Central memory CD8-positive, alpha-beta T cell (primary cell): ENCODE measurements around the gene ENTHD1.

Source experiments
- ATAC-seq: fragments of 150-1000 bp; cut with Tn5 transposase; replicated peaks from 2 replicates; pipeline ENCODE4 v1.10.0; 2022; ENCODE audit warnings: mild to moderate bottlenecking, moderate FRiP score, moderate number of reproducible peaks; ENCODE audit not compliant: poor library complexity, severe bottlenecking; ENCODE audit errors: extremely low read depth
- DNase-seq, 2 donors: peaks; one replicate each; pipeline ENCODE4 v3.0.0; 2021; ENCODE audit warnings: low spot score in 2 of 2
- H3K27ac Mint-ChIP-seq: one replicate; pipeline ENCODE4 v1.8.0; 2022; ENCODE audit warnings: low read depth, mild to moderate bottlenecking, moderate library complexity, mixed read lengths
- H3K27me3 Mint-ChIP-seq: one replicate; pipeline ENCODE4 v1.8.0; 2022; ENCODE audit warnings: mixed read lengths
- H3K36me3 Mint-ChIP-seq: one replicate; pipeline ENCODE4 v1.8.0; 2022; ENCODE audit warnings: mild to moderate bottlenecking, moderate library complexity, mixed read lengths; ENCODE audit not compliant: insufficient read depth
- H3K4me1 Mint-ChIP-seq: one replicate; pipeline ENCODE4 v1.8.0; 2022; ENCODE audit warnings: mixed read lengths
- H3K4me3 Mint-ChIP-seq: one replicate; pipeline ENCODE4 v1.8.0; 2022; ENCODE audit warnings: mild to moderate bottlenecking, moderate library complexity, mixed read lengths
- H3K9me3 Mint-ChIP-seq: one replicate; pipeline ENCODE4 v1.8.0; 2022; ENCODE audit warnings: mixed read lengths

The ENTHD1 gene

DNA sequence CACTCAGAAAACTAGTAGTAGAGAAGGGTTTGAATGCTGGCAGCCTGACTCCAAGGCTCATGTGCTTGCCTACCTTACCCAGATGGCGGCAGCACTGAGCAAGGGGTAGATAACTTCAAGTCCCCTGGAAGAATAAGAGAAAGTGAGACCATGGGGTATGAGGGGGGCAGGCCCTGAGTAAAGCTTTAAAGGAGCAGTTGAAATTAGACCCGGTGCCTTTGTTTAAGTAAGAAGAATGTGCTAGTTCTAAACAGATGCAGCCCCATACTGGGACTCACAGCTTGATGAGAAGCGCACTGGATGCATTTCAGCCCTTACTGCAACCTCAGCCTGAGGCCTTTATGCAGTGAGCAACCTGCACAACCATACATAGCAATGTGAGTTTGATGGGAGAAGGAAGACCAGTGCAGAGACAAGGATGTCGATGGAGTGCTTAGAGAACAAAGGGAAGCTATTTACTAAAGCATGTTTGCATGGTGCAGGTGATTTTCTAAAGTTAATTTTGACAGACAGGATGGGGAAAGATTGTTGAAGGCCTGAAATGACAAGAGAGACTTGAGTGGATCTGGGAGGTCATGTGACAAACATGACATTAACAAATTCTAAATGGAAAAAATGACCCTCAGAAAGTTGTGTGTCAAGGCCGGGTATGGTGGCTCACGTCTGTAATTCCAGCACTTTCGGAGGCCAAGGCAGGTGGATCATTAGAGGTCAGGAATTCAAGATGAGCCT lies 39.5 kb upstream of the ENTHD1 start:
- DNase-seq = peak in 1 of 2 donors; percentile 54
- ATAC-seq = peak; percentile 52
- Mint-ChIP-seq H3K4me1 (peaks cover 56% of the 10 kb centered on the region), H3K9me3 (no peaks in the 10 kb centered on the region), H3K27ac (peak overlapping the region; percentile 98), H3K4me3 (peak overlapping the region; percentile 77), H3K36me3 (peaks cover 29% of the 10 kb centered on the region), H3K27me3 (no peaks in the 10 kb centered on the region)

- no peaks in the 10 kb centered on the region for H3K27me3 Mint-ChIP-seq
These were observed 38.6 kb upstream of the ENTHD1 start for GRCh38 chr22:39932166-39932565.

GRCh38 chr22:39931251-39931650 lies 37.7 kb upstream of the ENTHD1 start:
- DNase-seq (no peak), ATAC-seq (no peak)
- no peaks in the 10 kb centered on the region for H3K9me3 Mint-ChIP-seq
- H3K27me3 Mint-ChIP-seq = no peaks in the 10 kb centered on the region
- H3K36me3 Mint-ChIP-seq = peaks cover 27% of the 10 kb centered on the region
- H3K27ac Mint-ChIP-seq = no peak overlapping the region
- H3K4me1 Mint-ChIP-seq = peaks cover 42% of the 10 kb centered on the region
- no peak overlapping the region for H3K4me3 Mint-ChIP-seq

More at GRCh38 chr22:39932166-39932565, 38.6 kb upstream of the ENTHD1 start:
- peaks cover 28% of the 10 kb centered on the region for H3K36me3 Mint-ChIP-seq
- H3K4me1 Mint-ChIP-seq = peaks cover 46% of the 10 kb centered on the region
- no peaks in the 10 kb centered on the region for H3K9me3 Mint-ChIP-seq
- H3K27ac Mint-ChIP-seq = no peak overlapping the region
- ATAC-seq (no peak), DNase-seq (no peak)
- no peak overlapping the region for H3K4me3 Mint-ChIP-seq

DNA sequence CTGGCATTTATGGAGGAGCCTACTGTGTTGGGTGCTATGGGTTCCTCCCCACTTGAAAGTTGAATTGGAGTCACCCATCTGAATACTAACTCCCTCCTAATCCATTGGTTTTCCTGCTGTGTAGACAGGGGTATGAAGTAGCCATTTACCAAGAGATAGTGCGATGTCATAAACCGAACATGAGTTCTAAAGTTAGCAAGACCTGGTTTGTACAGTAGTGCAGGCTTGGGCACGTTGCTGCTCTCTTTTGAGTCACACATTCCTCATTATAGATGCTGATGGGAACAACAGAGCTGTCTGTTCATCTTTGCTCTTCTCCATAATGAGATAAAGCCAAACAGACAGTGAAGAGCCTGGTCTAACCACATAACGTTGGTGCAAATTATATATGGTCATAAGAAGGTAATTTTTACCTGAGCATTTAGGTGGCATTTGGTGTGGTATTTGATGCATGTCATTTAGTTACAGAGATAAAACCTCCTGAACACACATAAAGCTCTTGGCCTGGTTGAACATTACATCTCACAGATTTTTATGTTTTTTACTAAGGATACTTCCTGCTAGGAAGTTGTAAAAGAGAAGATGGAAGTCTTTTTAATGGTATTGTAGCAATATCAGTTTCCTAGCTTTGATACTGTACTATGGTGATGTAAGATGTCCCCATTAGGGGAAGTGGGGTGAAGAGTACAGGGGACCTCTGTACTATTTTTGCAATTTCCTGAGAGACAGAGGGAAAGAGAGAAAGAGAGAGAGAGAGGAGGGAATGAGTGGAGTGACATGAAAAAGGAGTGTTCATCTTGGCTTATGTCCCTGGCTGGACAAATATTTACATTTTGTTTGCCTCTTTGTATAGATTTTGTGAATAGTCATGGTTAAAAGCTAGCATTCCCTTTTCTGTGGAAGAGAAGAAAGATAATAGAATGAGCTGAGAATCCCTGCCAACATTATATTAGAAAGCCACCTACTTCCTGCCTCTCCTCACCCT lies 35.3 kb upstream of the ENTHD1 start:
- ATAC-seq (no peak), DNase-seq (no peak)
- Mint-ChIP-seq H3K27ac (peak overlapping the region; percentile 81), H3K4me1 (peaks cover 42% of the 10 kb centered on the region), H3K9me3 (no peaks in the 10 kb centered on the region), H3K27me3 (no peaks in the 10 kb centered on the region), H3K36me3 (peaks cover 33% of the 10 kb centered on the region), H3K4me3 (no peak overlapping the region)

- DNase-seq = no peak
- peak overlapping the region; percentile 81 for H3K27ac Mint-ChIP-seq
- no peaks in the 10 kb centered on the region for H3K9me3 Mint-ChIP-seq
- peaks cover 28% of the 10 kb centered on the region for H3K36me3 Mint-ChIP-seq
- ATAC-seq = no peak
- no peaks in the 10 kb centered on the region for H3K27me3 Mint-ChIP-seq
- H3K4me1 Mint-ChIP-seq = peaks cover 42% of the 10 kb centered on the region
- H3K4me3 Mint-ChIP-seq = no peak overlapping the region
These were observed 34.0 kb upstream of the ENTHD1 start for GRCh38 chr22:39927544-39927943.

- Mint-ChIP-seq H3K4me3 (no peak overlapping the region), H3K27ac (peak overlapping the region; percentile 81), H3K9me3 (no peaks in the 10 kb centered on the region), H3K4me1 (peaks cover 50% of the 10 kb centered on the region), H3K27me3 (no peaks in the 10 kb centered on the region), H3K36me3 (peaks cover 30% of the 10 kb centered on the region)
- ATAC-seq = no peak
- no peak for DNase-seq
These were observed 33.2 kb upstream of the ENTHD1 start for GRCh38 chr22:39926753-39927152.

DNA sequence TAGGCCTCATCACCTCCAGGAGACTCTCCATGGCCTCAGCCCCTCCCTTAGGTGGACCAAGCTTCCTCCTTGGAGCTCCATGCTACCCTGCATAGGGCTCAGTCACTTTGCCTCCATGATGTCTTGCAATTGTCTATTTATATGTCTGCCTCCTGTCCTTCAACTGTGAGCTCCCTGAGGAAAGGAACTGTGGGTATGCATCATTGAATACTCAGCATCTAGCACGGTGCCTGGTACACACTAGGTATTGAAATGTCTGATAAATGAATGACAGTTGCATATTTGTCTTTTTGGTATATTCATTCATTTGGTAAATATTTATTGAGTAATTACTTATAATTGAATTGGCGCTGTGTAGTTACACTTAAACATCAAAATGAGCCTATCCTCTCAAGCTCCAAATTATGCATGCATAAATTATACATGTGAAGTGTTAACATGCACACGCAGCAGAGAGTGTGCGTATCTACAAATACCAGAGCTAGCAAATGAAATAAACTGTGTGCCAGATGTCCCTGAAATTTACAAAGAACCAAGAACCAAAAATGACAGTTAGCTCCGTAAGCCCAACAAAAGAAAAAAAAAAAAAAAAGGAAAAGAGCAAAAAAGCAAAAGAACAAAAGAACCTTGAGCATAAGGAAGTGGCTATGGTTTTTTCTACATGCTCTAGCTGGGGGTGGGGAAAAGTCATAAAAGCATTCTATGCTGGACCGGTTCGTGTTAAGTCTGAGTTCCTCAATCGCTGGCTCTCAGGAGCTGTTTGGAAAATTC lies 32.5 kb upstream of the ENTHD1 start:
- ATAC-seq (peak; percentile 45), DNase-seq (no peak)
- H3K27ac Mint-ChIP-seq = peak overlapping the region; percentile 93
- H3K4me1 Mint-ChIP-seq = peaks cover 56% of the 10 kb centered on the region
- no peaks in the 10 kb centered on the region for H3K27me3 Mint-ChIP-seq
- no peak overlapping the region for H3K4me3 Mint-ChIP-seq
- peaks cover 34% of the 10 kb centered on the region for H3K36me3 Mint-ChIP-seq
- no peaks in the 10 kb centered on the region for H3K9me3 Mint-ChIP-seq

GRCh38 chr22:39925273-39925672 lies 31.7 kb upstream of the ENTHD1 start:
- H3K4me1 Mint-ChIP-seq = peaks cover 64% of the 10 kb centered on the region

DNA sequence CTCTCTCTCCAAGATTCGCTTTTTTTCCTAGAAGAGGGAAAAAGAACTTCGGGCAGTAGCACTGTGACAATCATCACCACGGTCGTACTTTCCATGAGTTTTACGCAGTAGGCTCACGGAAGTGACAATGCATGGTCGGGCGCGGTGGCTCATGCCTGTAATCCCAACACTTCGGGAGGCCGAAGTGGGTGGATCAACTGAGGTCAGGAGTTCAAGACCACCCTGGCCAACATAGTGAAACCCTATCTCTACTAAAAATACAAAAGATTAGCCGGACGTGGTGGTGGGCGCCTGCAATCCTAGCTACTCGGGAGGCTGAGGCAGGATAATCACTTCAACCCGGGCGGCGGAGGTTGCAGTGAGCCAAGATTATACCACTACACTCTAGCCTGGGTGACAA lies 30.7 kb upstream of the ENTHD1 start:
- ATAC-seq = no peak
- H3K27me3 Mint-ChIP-seq = no peaks in the 10 kb centered on the region
- no peaks in the 10 kb centered on the region for H3K9me3 Mint-ChIP-seq
- DNase-seq = no peak
- peaks cover 48% of the 10 kb centered on the region for H3K36me3 Mint-ChIP-seq
- H3K27ac Mint-ChIP-seq = peak overlapping the region; percentile 93
- peaks cover 74% of the 10 kb centered on the region for H3K4me1 Mint-ChIP-seq
- no peak overlapping the region for H3K4me3 Mint-ChIP-seq

More at GRCh38 chr22:39925273-39925672, 31.7 kb upstream of the ENTHD1 start:
- H3K27me3 Mint-ChIP-seq = no peaks in the 10 kb centered on the region
- peak overlapping the region; percentile 93 for H3K27ac Mint-ChIP-seq
- H3K9me3 Mint-ChIP-seq = no peaks in the 10 kb centered on the region
- H3K4me3 Mint-ChIP-seq = no peak overlapping the region
- ATAC-seq = no peak
- no peak for DNase-seq
- H3K36me3 Mint-ChIP-seq = peaks cover 42% of the 10 kb centered on the region

GRCh38 chr22:39923696-39924095 lies 30.1 kb upstream of the ENTHD1 start:
- no peak for ATAC-seq
- H3K4me1 Mint-ChIP-seq = peaks cover 76% of the 10 kb centered on the region
- H3K36me3 Mint-ChIP-seq = peaks cover 48% of the 10 kb centered on the region
- H3K27ac Mint-ChIP-seq = peak overlapping the region; percentile 98
- DNase-seq = no peak
- H3K4me3 Mint-ChIP-seq = no peak overlapping the region
- no peaks in the 10 kb centered on the region for H3K9me3 Mint-ChIP-seq
- H3K27me3 Mint-ChIP-seq = no peaks in the 10 kb centered on the region

- ATAC-seq (peak; percentile 49), DNase-seq (peak in 1 of 2 donors; percentile 34)
- Mint-ChIP-seq H3K36me3 (peaks cover 46% of the 10 kb centered on the region), H3K4me1 (peaks cover 92% of the 10 kb centered on the region), H3K9me3 (no peaks in the 10 kb centered on the region), H3K4me3 (no peak overlapping the region), H3K27me3 (no peaks in the 10 kb centered on the region), H3K27ac (peak overlapping the region; percentile 98)
These were observed 26.7 kb upstream of the ENTHD1 start for GRCh38 chr22:39920134-39920743.
